ENCODE data around the gene SLC35E4. TPM values are rescaled to one million over a fixed set of nuclear protein-coding genes. Genes with fewer than 3 reads are reported as not detected.

Gene SLC35E4
- total and polyA plus RNA-seq, 5 donors from 2014 or later, result 1.9 to 14.5 (median 4.2) TPM

GRCh38 chr22:30655532-30655931 is 20.0 kb downstream of the SLC35E4 start:
- ATAC-seq (ENCODE audit: low read depth in 2 of 2) (no peak), DNase-seq (no peak)
- peaks cover 3% of the 10 kb centered on the region for H3K36me3 ChIP-seq (ENCODE audit: control insufficient read depth, insufficient read depth, low read length)
- no peak overlapping the region for H3K27ac ChIP-seq (ENCODE audit: insufficient read depth, low read length, poor library complexity, severe bottlenecking)
- no peaks in the 10 kb centered on the region for H3K27me3 Mint-ChIP-seq
- H3K4me3 Mint-ChIP-seq, result no peak overlapping the region
- H3K4me1 Mint-ChIP-seq, result peaks cover 15 to 40% (median 17%) of the 10 kb centered on the region in 4 donors
- no peak overlapping the region for H3K27ac Mint-ChIP-seq
- H3K27me3 ChIP-seq (ENCODE audit: control insufficient read depth, insufficient read depth, low read length), result no peaks in the 10 kb centered on the region
- H3K4me3 ChIP-seq (ENCODE audit: low read depth, low read length), result no peak overlapping the region
- no peaks in the 10 kb centered on the region for H3K4me1 ChIP-seq (ENCODE audit: control insufficient read depth, insufficient read depth, low read length, poor library complexity, severe bottlenecking)
- peaks cover 15% of the 10 kb centered on the region for H3K36me3 Mint-ChIP-seq
- H3K9me3 Mint-ChIP-seq, result no peaks in the 10 kb centered on the region
- H3K9me3 ChIP-seq (ENCODE audit: control insufficient read depth in 2 of 2, low read length in 2 of 2), result no peaks in the 10 kb centered on the region

GRCh38 chr22:30662040-30662439 is 26.5 kb downstream of the SLC35E4 start:
- peaks cover 41% of the 10 kb centered on the region for H3K36me3 Mint-ChIP-seq

GRCh38 chr22:30664798-30665197 is 29.2 kb downstream of the SLC35E4 start:
- DNase-seq, result no peak
- H3K27ac Mint-ChIP-seq, result peak overlapping the region in 2 of 3 donors; percentile 14 to 23
- no peak overlapping the region for H3K27ac ChIP-seq (ENCODE audit: insufficient read depth, low read length, poor library complexity, severe bottlenecking)
- H3K4me1 ChIP-seq (ENCODE audit: control insufficient read depth, insufficient read depth, low read length, poor library complexity, severe bottlenecking), result peaks cover 23% of the 10 kb centered on the region
- no peak overlapping the region for H3K4me3 ChIP-seq (ENCODE audit: low read depth, low read length)
- peak overlapping the region in 3 of 4 donors; percentile 21 to 90 (median 79) for H3K4me3 Mint-ChIP-seq
- no peaks in the 10 kb centered on the region for H3K27me3 Mint-ChIP-seq
- H3K9me3 ChIP-seq (ENCODE audit: control insufficient read depth in 2 of 2, low read length in 2 of 2), result no peaks in the 10 kb centered on the region
- ATAC-seq (ENCODE audit: low read depth in 2 of 2), result no peak
- H3K4me1 Mint-ChIP-seq, result peaks cover 16 to 56% (median 33%) of the 10 kb centered on the region in 4 donors
- H3K36me3 ChIP-seq (ENCODE audit: control insufficient read depth, insufficient read depth, low read length), result peaks cover 28% of the 10 kb centered on the region
- no peaks in the 10 kb centered on the region for H3K9me3 Mint-ChIP-seq
- peaks cover 38% of the 10 kb centered on the region for H3K36me3 Mint-ChIP-seq
- H3K27me3 ChIP-seq (ENCODE audit: control insufficient read depth, insufficient read depth, low read length), result no peaks in the 10 kb centered on the region

More at GRCh38 chr22:30662040-30662439, 26.5 kb downstream of the SLC35E4 start:
- peaks cover 28% of the 10 kb centered on the region for H3K36me3 ChIP-seq (ENCODE audit: control insufficient read depth, insufficient read depth, low read length)
- Mint-ChIP-seq H3K27ac (no peak overlapping the region), H3K27me3 (no peaks in the 10 kb centered on the region), H3K4me3 (no peak overlapping the region), H3K9me3 (no peaks in the 10 kb centered on the region), H3K4me1 (peaks cover 15 to 56% (median 31%) of the 10 kb centered on the region in 4 donors)
- no peaks in the 10 kb centered on the region for H3K9me3 ChIP-seq (ENCODE audit: control insufficient read depth in 2 of 2, low read length in 2 of 2)
- no peak overlapping the region for H3K4me3 ChIP-seq (ENCODE audit: low read depth, low read length)
- no peak for DNase-seq
- H3K4me1 ChIP-seq (ENCODE audit: control insufficient read depth, insufficient read depth, low read length, poor library complexity, severe bottlenecking), result peaks cover 12% of the 10 kb centered on the region
- no peaks in the 10 kb centered on the region for H3K27me3 ChIP-seq (ENCODE audit: control insufficient read depth, insufficient read depth, low read length)
- H3K27ac ChIP-seq (ENCODE audit: insufficient read depth, low read length, poor library complexity, severe bottlenecking), result no peak overlapping the region
- ATAC-seq (ENCODE audit: low read depth in 2 of 2), result no peak

- Histone ChIP-seq H3K36me3 (ENCODE audit: control insufficient read depth, insufficient read depth, low read length) (peaks cover 25% of the 10 kb centered on the region), H3K27me3 (ENCODE audit: control insufficient read depth, insufficient read depth, low read length) (no peaks in the 10 kb centered on the region), H3K27ac (ENCODE audit: insufficient read depth, low read length, poor library complexity, severe bottlenecking) (no peak overlapping the region), H3K9me3 (ENCODE audit: control insufficient read depth in 2 of 2, low read length in 2 of 2) (no peaks in the 10 kb centered on the region), H3K4me1 (ENCODE audit: control insufficient read depth, insufficient read depth, low read length, poor library complexity, severe bottlenecking) (peaks cover 23% of the 10 kb centered on the region), H3K4me3 (ENCODE audit: low read depth, low read length) (no peak overlapping the region)
- H3K4me3 Mint-ChIP-seq, result peak overlapping the region in 3 of 4 donors; percentile 15 to 90 (median 79)
- peak overlapping the region in 2 of 3 donors; percentile 14 to 23 for H3K27ac Mint-ChIP-seq
- H3K4me1 Mint-ChIP-seq, result peaks cover 12 to 51% (median 31%) of the 10 kb centered on the region in 4 donors
- DNase-seq (no peak), ATAC-seq (ENCODE audit: low read depth in 2 of 2) (no peak)
- peaks cover 33% of the 10 kb centered on the region for H3K36me3 Mint-ChIP-seq
- H3K27me3 Mint-ChIP-seq, result no peaks in the 10 kb centered on the region
- no peaks in the 10 kb centered on the region for H3K9me3 Mint-ChIP-seq
Observed at GRCh38 chr22:30665266-30665665, 29.7 kb downstream of the SLC35E4 start.

GRCh38 chr22:30665786-30666185 is 30.2 kb downstream of the SLC35E4 start:
- Mint-ChIP-seq H3K9me3 (no peaks in the 10 kb centered on the region), H3K27ac (peak overlapping the region in 1 of 3 donors; percentile 23), H3K36me3 (peaks cover 29% of the 10 kb centered on the region), H3K4me1 (peaks cover 9 to 48% (median 29%) of the 10 kb centered on the region in 4 donors), H3K4me3 (peak overlapping the region; percentile 50 to 95 (median 84)), H3K27me3 (no peaks in the 10 kb centered on the region)
- no peak overlapping the region for H3K4me3 ChIP-seq (ENCODE audit: low read depth, low read length)
- DNase-seq, result no peak
- peaks cover 25% of the 10 kb centered on the region for H3K36me3 ChIP-seq (ENCODE audit: control insufficient read depth, insufficient read depth, low read length)
- H3K9me3 ChIP-seq (ENCODE audit: control insufficient read depth in 2 of 2, low read length in 2 of 2), result no peaks in the 10 kb centered on the region
- H3K27me3 ChIP-seq (ENCODE audit: control insufficient read depth, insufficient read depth, low read length), result no peaks in the 10 kb centered on the region
- H3K27ac ChIP-seq (ENCODE audit: insufficient read depth, low read length, poor library complexity, severe bottlenecking), result no peak overlapping the region
- H3K4me1 ChIP-seq (ENCODE audit: control insufficient read depth, insufficient read depth, low read length, poor library complexity, severe bottlenecking), result peaks cover 23% of the 10 kb centered on the region
- no peak for ATAC-seq (ENCODE audit: low read depth in 2 of 2)

GRCh38 chr22:30667107-30667493 is 31.5 kb downstream of the SLC35E4 start:
- Histone ChIP-seq H3K9me3 (ENCODE audit: control insufficient read depth in 2 of 2, low read length in 2 of 2) (no peaks in the 10 kb centered on the region), H3K4me3 (ENCODE audit: low read depth, low read length) (peak overlapping the region; percentile 89), H3K36me3 (ENCODE audit: control insufficient read depth, insufficient read depth, low read length) (peaks cover 18% of the 10 kb centered on the region), H3K27ac (ENCODE audit: insufficient read depth, low read length, poor library complexity, severe bottlenecking) (peak overlapping the region; percentile 49), H3K4me1 (ENCODE audit: control insufficient read depth, insufficient read depth, low read length, poor library complexity, severe bottlenecking) (peaks cover 23% of the 10 kb centered on the region), H3K27me3 (ENCODE audit: control insufficient read depth, insufficient read depth, low read length) (no peaks in the 10 kb centered on the region)
- Mint-ChIP-seq H3K36me3 (peaks cover 22% of the 10 kb centered on the region), H3K4me3 (peak overlapping the region; percentile 90 to 100 (median 96)), H3K27ac (peak overlapping the region; percentile 74 to 97 (median 91)), H3K27me3 (no peaks in the 10 kb centered on the region), H3K4me1 (peaks cover 9 to 48% (median 29%) of the 10 kb centered on the region in 4 donors), H3K9me3 (no peaks in the 10 kb centered on the region)
- DNase-seq (peak in 1 of 3 donors; percentile 26), ATAC-seq (ENCODE audit: low read depth in 2 of 2) (no peak)

GRCh38 chr22:30667494-30668385 is 32.2 kb downstream of the SLC35E4 start, which contains the start of gene DUSP18:
TSS of gene DUSP18 (minus strand) at chr22:30667875. CDS start at chr22:30664003, 3,872 bp downstream.
- Histone ChIP-seq H3K36me3 (ENCODE audit: control insufficient read depth, insufficient read depth, low read length) (peaks cover 14% of the 10 kb centered on the region), H3K27me3 (ENCODE audit: control insufficient read depth, insufficient read depth, low read length) (no peaks in the 10 kb centered on the region), H3K9me3 (ENCODE audit: control insufficient read depth in 2 of 2, low read length in 2 of 2) (no peaks in the 10 kb centered on the region), H3K27ac (ENCODE audit: insufficient read depth, low read length, poor library complexity, severe bottlenecking) (peak within 1 kb of the TSS; percentile 49), H3K4me1 (ENCODE audit: control insufficient read depth, insufficient read depth, low read length, poor library complexity, severe bottlenecking) (peaks cover 23% of the 10 kb centered on the region), H3K4me3 (ENCODE audit: low read depth, low read length) (peak within 1 kb of the TSS; percentile 89)
- peak within 1 kb of the TSS; percentile 87 to 97 (median 91) for H3K27ac Mint-ChIP-seq
- no peaks in the 10 kb centered on the region for H3K27me3 Mint-ChIP-seq
- H3K4me3 Mint-ChIP-seq, result peak within 1 kb of the TSS; percentile 90 to 100 (median 96)
- H3K4me1 Mint-ChIP-seq, result peaks cover 9 to 48% (median 28%) of the 10 kb centered on the region in 4 donors
- ATAC-seq (ENCODE audit: low read depth in 2 of 2) (peak; percentile 91 to 94), DNase-seq (peak; percentile 91 to 92 (median 91))
- H3K9me3 Mint-ChIP-seq, result no peaks in the 10 kb centered on the region
- peaks cover 18% of the 10 kb centered on the region for H3K36me3 Mint-ChIP-seq
